HG03565 (cell line): ENCODE data around the gene AQP6.
A peak's percentile ranks its signal among the peaks of the same experiment; 100 is the strongest.

ENCODE experiments used
- ATAC-seq: cut with Tn5 transposase; IDR thresholded peaks from one replicate; pipeline ENCODE4 v1.9.1; 2021; ENCODE audit warnings: mild to moderate bottlenecking, moderate library complexity; ENCODE audit not compliant: unreplicated experiment

The AQP6 gene

DNA sequence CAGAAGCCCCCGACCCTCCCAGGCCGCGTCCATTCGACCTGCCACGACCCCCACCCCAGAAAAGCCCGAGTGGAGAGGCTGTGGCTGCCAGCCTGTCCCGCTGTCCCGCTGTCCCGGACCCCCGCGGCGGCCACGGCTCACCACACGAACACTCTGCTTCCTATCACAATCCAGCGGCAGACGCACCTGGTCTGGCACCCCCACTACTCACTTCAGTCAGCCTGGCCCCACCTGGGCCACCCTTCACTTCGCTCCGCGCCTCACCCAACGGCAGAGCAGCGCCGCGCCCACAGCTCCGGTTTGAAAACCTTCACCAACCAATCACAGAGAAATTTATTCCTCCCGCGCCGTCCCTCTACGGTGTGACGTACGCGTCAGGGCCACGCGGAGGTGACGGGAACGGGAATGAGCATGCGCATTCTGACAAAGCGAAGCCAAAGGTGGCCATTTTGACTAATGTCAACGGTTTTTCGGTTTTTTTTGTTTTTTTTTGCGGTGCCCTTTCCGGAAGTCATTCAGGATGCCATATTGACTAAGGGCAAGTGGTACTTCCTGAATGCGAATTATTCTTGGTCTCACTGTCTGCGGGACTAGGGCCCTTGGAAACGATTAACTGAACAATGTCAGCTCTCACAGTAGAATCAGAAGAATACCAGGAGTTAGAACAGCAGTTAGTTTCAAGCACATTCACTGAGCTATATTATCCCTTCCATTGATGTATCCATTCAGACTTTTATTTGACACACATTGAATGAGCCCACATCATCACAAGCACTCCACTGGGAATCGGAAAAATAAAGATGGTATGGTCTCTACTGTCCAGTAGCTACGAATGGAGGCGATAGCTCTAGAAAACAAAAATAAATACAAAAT lies 52.7 kb downstream of the AQP6 start, which contains the start of gene RACGAP1:
TSS of gene RACGAP1 (minus strand) at position 308 of the 873 bp plus-strand sequence. CDS start 8,779 bp downstream, outside the sequence.
- ATAC-seq: peak; percentile 94

DNA sequence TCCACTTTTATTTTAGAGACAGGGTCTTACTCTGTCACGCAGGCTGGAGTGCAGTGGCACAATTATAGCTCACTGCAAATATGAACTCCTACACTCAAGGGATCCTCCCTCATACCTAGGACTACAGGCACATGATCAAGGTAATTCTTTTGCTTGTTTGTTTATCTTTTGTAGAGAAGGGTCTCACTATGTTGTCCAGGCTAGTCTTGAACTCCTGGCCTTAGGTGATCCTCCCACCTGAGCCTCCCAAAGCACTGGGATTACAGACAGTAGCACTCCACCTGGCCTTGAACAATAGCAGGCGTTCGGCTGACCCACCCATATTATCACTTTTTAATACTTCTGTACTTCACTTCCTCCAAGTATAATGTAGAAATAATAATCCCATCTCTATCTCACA lies 53.9 kb downstream of the AQP6 start:
- ATAC-seq: no peak
